Endothelial cell of hepatic sinusoid (primary cell): ENCODE results near the gene COL16A1.

ENCODE experiments used
- in situ Hi-C: cut with HindIII; loops from 2 replicates; pipeline ENCODE4 v1.10.0; 2017; ENCODE audit warnings: low sequenced_read_pairs

Gene COL16A1

DNA sequence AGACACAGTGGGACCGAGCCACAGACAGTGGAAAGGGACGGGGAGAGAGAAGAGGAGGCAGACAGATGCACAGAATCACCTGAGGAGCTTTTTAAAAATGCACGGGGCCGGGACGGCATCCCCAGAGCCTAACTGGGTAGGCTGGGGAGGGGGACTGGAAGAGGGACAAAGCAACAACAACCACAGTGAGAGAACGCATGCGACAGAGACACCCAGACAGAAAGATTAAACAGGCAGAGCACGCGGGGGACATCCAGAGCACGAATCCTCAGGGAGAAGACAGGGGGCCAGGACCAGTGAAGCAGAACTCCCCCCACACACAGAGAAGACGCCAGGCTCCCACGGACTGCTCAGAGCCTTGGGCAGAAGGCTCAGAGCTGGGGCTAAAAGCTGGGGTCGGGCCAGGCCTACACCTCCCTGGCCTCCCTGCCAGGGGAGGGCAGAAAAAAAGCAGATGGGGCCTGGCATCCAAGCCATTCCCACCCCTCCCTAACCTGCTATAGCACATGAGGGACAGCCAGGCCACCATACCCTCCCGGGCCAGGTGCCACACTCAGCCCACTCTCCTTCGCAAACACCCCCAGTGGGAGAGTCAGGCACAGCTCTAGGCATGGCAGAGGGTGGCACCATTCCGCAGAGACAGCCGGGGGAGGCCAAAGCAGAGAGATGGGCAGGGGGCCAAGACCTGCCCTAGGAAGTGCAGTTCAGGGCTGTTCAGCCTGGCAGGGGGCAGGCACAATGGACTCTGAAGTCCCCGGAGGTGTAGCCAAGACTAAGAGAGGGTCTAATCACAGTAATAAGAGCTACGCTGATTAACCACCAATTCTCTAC lies 29.8 kb upstream of the COL16A1 start:
- in situ Hi-C loops, result loop anchor here (5.0 kb wide), 1 partner anchor 59 kb away; no protein-coding TSS in a partner anchor

DNA sequence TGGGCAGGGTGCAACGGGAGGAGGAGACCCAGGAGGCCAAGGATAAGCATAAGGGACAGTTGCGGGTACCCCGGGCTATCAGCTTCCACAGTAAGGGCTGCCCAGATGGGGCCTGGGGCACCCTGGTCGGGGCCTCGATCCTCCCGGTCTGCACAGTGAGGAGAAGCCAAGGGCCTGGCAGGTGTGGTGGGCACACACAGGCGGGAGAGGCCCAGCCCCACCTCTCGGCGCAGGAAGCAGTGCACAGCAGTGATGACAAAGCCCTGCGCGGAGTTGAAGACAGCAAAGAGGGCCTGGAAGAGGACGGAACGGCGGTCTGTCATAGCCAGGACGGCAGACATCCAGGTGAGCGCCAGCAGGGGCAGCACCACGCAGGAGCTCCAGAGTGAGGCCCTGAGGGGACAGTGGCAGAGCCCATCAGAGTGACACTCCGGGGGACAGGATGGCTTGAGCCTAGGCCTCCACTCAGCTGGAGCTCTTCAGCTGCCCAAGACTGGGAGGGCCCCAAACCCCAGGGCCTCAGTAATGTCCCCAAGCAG lies 29.0 kb upstream of the COL16A1 start:
- in situ Hi-C loops, result loop anchor here (5.0 kb wide), 1 partner anchor 59 kb away; no protein-coding TSS in a partner anchor

DNA sequence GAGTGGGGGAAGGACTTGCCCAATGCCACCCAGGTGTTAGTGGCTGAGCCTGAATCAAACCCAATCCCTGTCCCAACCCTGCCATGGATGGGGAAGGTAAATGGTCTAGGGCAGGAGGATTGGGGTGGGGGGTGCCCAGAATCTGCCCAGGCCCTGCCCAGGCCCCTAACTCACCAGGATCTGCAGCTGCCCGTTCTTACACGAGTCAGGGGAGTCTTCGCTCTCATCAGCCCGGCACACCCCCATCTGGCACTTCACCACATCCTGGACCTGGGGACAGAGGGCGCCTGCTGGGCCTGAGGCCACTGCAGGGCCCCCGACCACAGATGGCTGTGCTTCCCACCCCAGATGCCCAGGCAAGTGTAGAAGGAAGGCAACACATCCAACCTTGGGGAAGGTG lies 28.5 kb upstream of the COL16A1 start:
- in situ Hi-C loops, result loop anchor here (5.0 kb wide), 1 partner anchor 60 kb away; no protein-coding TSS in a partner anchor

DNA sequence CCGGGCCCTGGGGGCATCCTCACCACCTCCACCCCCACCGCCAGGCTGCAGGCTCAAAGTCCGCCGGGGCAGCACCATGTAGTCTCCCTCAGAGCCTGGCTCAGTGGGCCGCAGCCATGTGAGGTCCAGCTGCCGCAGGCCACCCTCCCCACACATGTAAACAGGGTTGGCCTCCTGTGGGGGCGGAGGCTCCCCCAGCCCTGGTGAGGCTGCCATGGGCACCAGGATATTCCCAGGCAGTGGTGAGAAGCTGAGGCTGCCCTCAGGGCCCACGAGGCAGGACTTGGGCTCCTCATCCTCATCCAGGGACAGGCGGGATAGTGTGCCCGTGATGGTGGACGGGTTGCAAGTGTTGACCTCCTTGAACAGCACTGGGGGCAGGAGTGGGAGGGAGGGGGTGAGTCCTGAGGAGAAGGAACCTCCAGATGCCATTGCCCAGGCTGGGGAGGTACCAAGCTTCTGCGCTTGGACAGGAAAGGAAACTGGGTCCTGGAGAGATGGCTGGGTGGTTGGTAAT lies 27.3 kb upstream of the COL16A1 start:
- in situ Hi-C loops, result loop anchor here (5.0 kb wide), 1 partner anchor 61 kb away; no protein-coding TSS in a partner anchor

DNA sequence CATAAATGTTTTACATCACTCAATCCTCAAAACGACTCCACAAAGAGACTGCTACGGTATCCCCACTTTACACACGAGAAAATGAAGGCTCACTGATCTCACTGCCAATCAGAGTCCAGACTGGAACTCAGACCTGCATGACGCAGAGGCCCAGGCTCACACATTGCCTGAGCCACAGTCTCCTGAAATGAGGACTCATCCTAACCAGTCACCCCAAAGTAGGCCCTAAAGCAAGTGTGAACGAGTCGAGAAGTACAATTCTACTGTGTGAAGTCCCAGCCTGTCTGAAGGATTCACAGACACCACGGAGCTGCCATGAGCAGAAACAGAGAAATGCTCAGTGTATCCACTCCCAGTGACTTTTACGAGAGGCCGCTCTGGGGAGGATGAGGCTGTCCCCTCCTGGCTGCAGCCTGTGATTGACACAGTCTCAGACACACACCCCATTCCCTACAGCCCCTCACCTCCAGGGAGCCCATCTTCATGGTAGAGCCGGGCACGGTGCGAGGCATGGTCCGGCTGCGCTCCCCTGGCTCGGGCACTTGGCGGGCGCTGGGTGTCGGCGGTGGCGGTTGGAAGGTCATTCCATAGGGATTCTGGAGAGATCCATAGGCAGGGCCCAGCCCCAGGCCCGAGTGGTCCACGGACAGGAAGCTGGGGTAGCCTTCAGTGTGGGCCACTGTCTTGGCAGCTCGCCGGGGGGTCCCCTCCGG lies 26.7 kb upstream of the COL16A1 start:
- in situ Hi-C loops, result loop anchor here (5.0 kb wide), 1 partner anchor 62 kb away; no protein-coding TSS in a partner anchor

DNA sequence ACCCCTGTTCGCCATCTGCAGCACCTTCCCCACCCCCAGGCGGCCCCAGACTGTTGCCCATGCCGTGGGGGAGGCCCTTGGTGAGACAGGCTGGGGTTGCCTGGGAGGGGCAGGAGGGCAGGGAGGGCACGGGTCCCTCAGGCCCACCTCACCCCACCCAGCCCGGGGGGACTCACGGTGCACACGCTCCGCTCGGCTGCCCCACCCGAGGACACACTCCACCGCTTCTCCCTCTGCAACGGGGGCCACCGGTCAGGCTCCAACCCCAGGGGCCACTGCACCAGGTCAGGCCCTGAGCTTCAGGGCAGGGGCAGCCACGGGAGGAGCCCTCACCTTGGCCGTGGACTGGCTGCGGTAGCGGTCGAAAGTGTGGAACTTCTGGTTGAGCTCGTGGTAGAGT lies 24.0 kb upstream of the COL16A1 start:
- in situ Hi-C loops, result no loop called here

DNA sequence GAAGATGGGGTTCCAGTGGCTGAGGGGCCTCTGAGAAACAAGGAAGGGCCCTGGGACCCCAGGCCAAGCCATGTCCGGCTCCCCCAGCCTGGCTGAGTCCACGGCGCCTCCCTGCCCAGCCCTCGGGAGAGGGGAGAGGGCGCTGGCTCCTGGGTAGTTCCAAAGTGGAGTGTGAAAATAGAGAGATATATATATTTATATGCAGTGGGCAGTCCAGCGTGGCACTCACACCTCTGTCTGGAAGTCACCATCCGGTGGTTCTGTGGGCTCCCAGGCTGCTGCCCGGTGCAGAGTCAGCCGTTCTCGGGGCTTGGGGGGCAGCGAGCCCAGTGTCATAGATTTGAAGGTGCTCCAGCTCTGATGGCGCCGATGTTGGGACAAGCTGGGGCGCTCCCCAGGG lies 23.4 kb upstream of the COL16A1 start:
- in situ Hi-C loops, result no loop called here

DNA sequence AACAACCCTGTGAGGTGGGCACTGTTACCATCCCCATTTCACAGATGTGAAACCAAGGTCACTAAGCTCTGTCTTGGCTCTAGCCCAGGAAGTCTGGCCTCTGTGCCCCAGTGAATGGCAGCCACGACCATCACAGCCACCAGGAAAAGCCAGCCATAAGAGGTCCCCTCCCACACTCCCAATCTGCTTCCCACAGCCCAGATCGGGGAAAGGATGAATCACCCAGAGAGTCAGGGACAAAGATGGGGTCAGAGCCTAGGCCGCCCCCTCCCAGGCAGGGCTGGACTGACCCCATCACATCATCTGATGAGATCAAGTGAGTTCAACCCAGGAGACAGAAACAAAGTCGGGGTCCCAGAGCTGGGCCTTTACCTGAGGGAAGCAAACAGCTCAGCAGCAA lies 22.9 kb upstream of the COL16A1 start:
- in situ Hi-C loops, result no loop called here

DNA sequence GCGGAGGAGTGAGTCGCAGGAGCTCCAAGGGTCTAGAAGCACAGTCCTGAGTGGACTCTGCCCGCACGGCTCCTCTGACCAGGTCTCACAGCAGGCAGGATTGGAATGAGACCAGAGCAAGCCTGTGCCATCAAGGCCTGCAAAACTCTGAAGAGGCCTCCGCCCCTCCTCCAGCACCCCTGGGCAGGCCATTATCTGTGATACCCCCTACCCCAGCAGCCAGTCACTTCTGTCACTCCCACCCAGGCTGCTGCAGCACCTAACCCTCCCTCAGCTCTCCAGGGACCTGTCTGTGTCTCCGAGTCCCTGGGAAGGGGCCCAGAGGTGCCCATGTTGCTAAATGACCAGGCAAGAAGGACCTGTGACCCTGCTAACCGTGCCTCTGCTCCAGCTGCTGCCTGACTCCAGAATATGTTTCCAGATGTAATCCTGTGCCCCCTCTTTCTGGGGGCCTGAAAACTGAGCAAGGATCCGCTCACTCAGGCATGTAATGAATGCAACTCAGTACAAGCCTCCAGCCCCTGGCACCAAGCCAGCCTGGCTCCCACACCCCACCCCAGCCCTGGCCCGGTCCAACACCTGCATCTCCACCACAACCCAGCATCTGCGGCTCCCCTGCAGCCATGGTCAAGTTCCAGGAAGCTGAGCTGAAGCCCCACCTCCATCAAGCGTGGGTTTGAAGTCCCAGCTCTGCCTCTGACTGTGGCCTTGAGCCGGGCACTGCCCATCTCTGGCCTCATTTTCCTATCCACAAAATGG lies 22.1 kb upstream of the COL16A1 start:
- in situ Hi-C loops, result no loop called here

DNA sequence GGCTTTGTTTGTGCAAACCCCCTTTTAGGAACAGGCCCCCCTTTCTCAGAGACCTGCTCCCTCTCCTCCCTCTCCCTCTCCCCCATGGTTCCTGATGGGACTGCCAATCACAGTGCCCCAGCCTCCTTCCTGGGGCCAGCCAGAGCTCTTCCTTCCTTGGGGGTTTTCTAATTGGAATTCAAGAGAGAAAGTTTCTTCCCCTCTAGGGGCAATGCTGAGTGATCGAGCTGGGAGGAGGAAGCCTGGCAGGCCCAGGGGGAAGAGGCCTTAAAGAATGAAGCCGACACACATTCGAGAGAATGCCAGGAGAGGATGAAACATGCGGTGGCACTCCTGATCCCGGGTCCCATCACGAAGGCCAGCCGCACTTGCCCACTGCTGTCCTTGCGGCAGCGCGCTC lies 21.3 kb upstream of the COL16A1 start:
- in situ Hi-C loops, result no loop called here

DNA sequence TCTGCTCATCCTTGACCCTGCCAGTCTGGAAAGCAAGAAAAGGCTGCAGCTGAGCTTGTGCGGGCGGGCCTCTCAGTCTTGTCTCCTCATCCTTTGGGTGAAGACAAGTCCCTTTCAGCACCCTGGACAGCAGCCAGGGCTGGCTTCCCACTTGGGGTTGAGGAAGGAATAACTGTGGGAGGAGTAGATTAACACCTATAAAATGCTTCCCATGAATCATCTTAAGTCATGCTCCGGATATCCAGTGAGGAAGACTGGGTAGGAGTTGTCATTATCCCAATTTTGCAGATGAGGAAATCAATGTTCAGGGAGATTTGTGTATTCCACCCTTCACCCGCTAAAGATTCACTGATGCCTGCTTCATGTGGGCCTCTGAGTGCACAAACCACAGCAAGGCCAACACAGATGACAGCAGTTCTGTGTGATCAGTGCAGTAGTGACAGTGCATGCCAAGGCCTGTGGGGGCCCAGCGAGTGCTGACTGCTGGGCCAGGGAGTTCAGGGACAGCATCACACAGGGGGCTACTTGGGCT lies 20.1 kb upstream of the COL16A1 start:
- in situ Hi-C loops, result no loop called here

DNA sequence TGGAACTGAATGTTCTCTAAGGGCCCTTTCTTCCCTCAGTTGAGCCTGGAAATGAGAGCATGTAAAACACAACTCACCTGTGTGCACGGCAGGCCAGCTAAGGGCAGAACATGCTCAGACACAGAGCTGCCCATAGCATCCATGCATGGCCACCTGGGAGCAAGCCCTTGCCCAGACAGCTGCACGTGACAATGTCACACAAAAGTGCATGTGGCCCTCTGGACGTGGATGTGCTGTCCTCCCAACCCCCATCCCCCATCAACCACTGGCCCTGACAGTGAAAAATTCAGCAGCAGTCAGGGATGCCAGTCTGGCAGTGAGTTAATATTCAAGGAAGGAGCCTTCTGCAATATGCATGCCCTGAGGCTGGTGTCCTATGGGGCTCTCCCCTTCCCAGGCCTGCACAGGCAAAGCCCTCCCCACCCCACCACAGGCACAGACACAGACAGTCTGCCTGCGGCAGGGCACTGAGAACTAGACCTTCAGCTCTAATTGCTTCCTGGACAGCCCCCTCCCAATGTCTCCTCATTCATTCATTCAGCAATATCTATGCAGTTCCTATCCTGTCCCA lies 14.6 kb upstream of the COL16A1 start:
- in situ Hi-C loops, result loop anchor here (5.0 to 10.0 kb wide), 3 partner anchors 46 to 66 kb away; no protein-coding TSS in a partner anchor

DNA sequence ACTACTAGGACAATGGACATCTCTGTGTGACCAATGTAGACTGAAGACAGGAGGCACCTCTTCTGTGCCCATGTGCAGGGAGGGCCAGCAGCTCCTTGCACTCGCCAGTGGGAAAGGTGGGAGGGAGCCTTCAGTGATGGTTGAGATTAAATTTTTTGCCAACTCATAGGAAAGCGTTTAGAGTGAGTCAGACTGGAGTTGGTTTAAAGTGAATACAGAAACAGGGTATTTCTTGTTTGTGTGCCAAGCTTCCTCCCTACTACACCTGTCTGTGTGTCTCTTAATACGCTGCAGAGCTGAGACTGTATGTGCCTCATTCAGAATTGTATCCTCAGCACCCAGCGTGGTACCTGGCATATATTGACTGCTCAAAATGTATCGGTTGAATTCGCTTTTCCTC lies 13.5 kb upstream of the COL16A1 start:
- in situ Hi-C loops, result loop anchor here (5.0 to 10.0 kb wide), 3 partner anchors 45 to 67 kb away; no protein-coding TSS in a partner anchor

DNA sequence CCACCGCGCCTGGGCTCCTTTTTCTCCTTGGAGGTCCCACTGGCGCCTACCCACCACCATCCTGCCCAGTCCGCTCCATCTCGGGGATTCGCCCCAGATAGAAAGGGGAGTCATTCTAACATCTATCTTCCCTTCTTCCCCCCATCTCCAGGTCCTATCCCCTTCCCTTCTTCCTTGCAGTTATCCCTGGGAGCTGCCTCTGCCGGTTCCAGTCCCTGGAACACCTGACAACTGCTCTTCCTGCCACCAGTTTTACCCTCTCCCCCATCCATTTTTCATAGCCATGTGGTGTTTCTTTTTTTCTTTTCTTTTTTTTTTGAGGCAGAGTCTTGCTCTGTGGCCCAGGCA lies 12.0 kb upstream of the COL16A1 start:
- in situ Hi-C loops, result loop anchor here (5.0 to 10.0 kb wide), 3 partner anchors 44 to 69 kb away; no protein-coding TSS in a partner anchor

DNA sequence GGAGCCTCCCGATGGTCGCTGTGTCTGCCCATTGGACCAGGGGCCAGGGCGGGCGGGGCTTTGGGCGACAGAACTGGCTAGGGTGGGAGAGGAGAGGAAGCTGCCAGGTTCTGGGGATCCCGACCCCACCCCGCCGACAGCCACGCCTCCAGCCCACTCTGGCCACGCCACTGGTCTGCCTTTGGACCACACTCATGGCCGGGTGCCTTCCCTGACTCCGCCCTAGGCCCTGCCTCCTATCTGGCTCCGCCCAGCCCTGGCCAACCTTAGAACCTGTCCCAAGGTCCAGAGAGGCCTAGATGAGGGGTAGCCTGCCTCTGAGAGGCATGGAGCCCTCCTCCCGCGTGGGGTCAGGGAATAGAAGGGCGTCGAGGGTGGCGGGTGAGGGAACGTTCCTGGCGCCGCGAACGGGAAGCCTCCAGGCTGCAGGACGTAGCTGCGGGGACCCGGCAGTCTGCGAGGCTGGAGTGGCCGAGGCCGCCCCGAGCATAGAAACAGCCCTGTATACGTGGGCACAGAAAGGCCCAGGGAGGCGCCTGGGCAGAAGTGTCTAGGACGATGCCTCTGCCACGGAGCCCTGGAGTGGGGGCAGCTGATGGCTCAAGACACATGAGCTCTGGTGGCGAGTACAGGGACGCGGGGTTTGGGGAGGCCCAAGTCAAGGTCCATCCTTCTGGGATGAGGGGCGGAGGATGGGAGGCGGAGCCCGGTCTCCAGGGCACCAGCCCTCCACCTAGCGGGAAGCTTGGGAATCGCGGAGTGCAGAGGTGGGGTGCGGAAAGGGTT lies 11.5 kb upstream of the COL16A1 start:
- in situ Hi-C loops, result loop anchor here (5.0 to 10.0 kb wide), 3 partner anchors 43 to 70 kb away; no protein-coding TSS in a partner anchor

DNA sequence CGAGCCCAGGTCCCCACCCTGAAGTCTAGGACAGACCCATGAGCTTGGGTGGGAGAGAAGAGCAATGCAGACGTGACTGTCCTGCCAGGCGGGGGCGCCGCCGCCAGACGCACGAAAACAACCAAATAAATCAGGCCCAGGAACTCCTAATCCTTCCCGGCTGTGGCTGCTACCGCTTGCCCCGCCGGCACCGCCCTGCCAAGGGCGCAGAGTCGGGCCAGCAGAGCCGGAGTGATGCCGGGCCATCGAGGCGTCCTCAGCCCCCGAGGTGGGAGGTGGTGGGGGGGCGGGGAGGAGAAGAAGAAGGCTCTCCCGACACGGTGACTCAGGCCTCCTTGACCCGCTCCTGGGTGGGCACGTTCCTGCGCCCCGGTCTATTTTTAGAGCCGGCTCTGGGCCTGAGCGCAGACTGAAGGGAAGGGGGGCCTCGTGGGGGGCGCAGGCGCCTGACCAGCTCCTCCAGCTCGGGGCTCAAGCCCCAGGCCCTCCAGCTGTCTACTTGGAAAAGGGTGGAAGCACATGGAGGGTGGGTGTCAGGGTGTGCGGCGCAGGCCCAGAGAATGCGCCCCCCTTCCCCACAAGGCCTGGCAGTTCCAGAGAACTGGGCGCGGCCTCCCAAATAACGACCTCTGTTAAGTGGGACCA lies 10.7 kb upstream of the COL16A1 start:
- in situ Hi-C loops, result loop anchor here (5.0 to 10.0 kb wide), 3 partner anchors 42 to 70 kb away; no protein-coding TSS in a partner anchor

DNA sequence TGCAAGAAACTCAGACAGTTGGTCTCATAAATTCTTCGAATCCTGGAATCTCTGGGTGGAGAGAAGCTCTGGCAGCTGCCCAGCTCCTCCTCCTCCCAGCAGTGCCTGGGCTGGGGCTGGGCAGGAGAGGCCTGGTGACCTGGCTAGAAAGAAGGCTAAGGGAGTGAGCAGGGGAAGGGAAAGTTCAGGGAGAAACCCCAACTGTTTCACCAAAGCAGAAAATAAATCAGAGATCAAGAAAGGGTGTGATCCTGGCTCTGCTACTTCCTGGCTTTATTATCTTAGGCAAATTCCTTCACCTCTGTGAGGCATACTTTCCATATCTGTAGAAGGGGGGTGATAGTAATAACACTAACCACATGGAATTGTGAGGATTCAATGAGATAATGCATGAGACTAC lies 8.8 kb upstream of the COL16A1 start:
- in situ Hi-C loops, result loop anchor here (10.0 kb wide), 2 partner anchors 58 to 72 kb away; no protein-coding TSS in a partner anchor

DNA sequence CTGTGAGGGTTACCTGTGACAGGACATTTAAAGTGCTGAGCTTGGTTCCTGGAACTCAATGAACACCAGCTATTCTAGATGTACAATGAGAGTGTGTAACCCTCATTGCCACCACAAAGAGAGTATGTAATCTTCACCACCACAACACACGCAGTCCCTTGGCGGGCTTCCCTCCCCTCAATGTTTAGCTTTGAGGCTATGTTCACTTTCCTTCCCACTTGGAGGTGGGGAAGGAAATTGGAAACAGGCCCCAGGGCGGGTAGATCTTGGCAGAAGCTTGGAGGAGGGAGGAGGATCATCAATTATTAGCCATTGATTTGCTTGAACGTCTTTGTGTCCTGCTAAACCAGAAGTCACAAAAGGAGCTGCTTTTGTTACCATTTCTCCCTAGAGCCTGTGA lies 8.3 kb upstream of the COL16A1 start:
- in situ Hi-C loops, result loop anchor here (10.0 kb wide), 2 partner anchors 57 to 73 kb away; no protein-coding TSS in a partner anchor
